GM06990 (cell line): ENCODE data around the gene RASAL1.

ENCODE experiments used
- DNase-seq: peaks from one replicate; pipeline ENCODE4 v3.0.0-alpha.2; 2011; ENCODE audit not compliant: insufficient read length; ENCODE audit errors: extremely low read depth
- H3K27me3 ChIP-seq: replicated peaks from 2 replicates; pipeline ENCODE4 v1.6.0; 2011; ENCODE audit warnings: low read length; ENCODE audit not compliant: control insufficient read depth, insufficient read depth
- H3K36me3 ChIP-seq: 2 replicates; pipeline ENCODE4 v1.5.1; 2011; ENCODE audit warnings: low read length; ENCODE audit not compliant: control insufficient read depth, insufficient read depth
- H3K4me3 ChIP-seq: replicated peaks from 2 replicates; pipeline ENCODE4 v1.5.1; 2011; ENCODE audit warnings: low read depth, mild to moderate bottlenecking, control low read depth, low read length
- CTCF ChIP-seq: IDR thresholded peaks from 2 replicates; pipeline ENCODE4 v1.5.1; 2011; ENCODE audit warnings: low read length, control low read depth, mild to moderate bottlenecking, inconsistent platforms; ENCODE audit not compliant: insufficient read depth, poor library complexity, severe bottlenecking

Gene RASAL1

GRCh38 chr12:113135178-113136127, at the start of gene RASAL1:
TSS of gene RASAL1 (minus strand) at chr12:113135761. CDS start at chr12:113135462, 299 bp downstream.
- peak; percentile 57 for DNase-seq
- Histone ChIP-seq H3K4me3 (no peak within 1 kb of the TSS), H3K36me3 (no peaks in the 10 kb centered on the region), H3K27me3 (no peaks in the 10 kb centered on the region; the same call in 1 of the 2 replicates)
- peak; percentile 63 for TF ChIP-seq CTCF

- no peak for TF ChIP-seq CTCF
- DNase-seq = peak; percentile 91
- Histone ChIP-seq H3K4me3 (peak overlapping the region; percentile 92), H3K36me3 (peaks cover 14% of the 10 kb centered on the region), H3K27me3 (no peaks in the 10 kb centered on the region)
These were observed 49.3 kb upstream of the RASAL1 start for GRCh38 chr12:113184900-113185179.

DNA sequence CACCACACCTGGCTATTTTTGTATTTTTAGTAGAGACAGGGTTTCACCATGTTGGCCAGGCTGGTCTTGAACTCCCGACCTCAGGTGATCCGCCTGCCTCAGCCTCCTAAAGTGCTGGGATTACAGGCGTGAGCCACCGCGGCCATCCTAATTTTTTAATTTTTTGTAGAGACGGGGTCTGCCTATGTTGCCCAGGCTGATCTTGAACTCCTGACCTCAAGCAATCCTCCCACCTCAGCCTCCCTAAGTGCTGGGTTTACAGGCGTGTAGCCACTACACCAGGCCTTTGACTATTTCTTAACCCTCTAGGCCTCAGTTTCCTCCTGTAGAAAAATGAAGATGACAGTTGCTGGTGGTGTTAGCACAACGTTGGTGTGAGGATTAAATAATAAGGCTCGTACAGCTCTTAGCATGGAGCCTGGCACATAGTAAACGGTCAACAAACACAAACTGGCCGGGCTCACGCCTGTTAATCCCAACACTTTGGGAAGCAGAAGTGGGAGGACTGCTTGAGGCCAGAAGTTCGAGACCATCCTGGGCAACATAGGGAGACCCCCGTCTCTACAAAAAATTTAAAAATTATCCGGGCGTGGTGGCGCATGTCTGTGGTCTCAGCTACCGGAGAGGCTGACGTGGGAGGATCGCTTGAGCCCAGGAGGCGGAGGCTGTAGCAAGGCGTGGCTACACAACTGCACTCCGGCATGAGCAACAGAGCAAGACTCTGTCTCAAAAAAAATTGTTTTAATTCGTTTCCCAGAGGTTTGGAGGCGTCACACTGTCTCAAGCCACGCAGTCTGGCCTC, 48.7 kb upstream of the RASAL1 start:
- DNase-seq = no peak
- H3K4me3 ChIP-seq = peak overlapping the region; percentile 92
- H3K27me3 ChIP-seq = no peaks in the 10 kb centered on the region
- H3K36me3 ChIP-seq = peaks cover 18% of the 10 kb centered on the region
- TF ChIP-seq CTCF = no peak

GRCh38 chr12:113183030-113183589, 47.5 kb upstream of the RASAL1 start:
- H3K4me3 ChIP-seq = no peak overlapping the region
- H3K36me3 ChIP-seq = peaks cover 26% of the 10 kb centered on the region

DNA sequence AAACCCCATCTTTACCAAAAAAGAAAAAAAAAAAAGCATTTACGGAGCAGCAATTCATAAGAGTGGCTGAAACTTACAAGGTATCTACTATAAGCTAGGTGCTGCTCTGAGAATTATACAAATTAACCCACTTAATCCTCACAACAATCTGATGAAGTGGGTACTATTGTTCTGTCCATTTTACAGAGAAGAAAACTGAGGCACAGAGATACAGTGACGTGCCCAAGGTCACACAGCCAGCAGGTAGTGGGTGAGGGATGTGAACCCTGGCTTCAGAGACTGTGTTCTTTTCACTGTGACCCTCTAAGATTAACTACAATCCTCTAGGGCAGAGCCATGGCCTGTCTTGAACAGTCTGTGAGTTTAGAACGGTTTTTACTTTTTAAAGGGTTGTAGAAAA, 46.4 kb upstream of the RASAL1 start:
- DNase-seq = no peak
- peaks cover 38% of the 10 kb centered on the region for H3K36me3 ChIP-seq
- TF ChIP-seq CTCF = no peak

More at GRCh38 chr12:113183030-113183589, 47.5 kb upstream of the RASAL1 start:
- no peaks in the 10 kb centered on the region for H3K27me3 ChIP-seq
- no peak for DNase-seq
- TF ChIP-seq CTCF = no peak

More for the DNA sequence above, 46.4 kb upstream of the RASAL1 start:
- no peaks in the 10 kb centered on the region for H3K27me3 ChIP-seq
- no peak overlapping the region for H3K4me3 ChIP-seq
